DND-41 (cell line): ENCODE data around the gene BRSK2.

Experiments used
- CTCF ChIP-seq: IDR thresholded peaks from 2 replicates; pipeline ENCODE4 v1.5.1; 2012; ENCODE audit warnings: borderline replicate concordance, low read length, moderate library complexity, mild to moderate bottlenecking; ENCODE audit not compliant: poor library complexity, severe bottlenecking; ENCODE audit errors: extremely low read depth
- EZH2 ChIP-seq: IDR thresholded peaks from 3 replicates; pipeline ENCODE4 v1.6.1; 2012; ENCODE audit warnings: borderline replicate concordance, low read depth, mild to moderate bottlenecking, moderate library complexity, low read length, inconsistent platforms; ENCODE audit not compliant: severe bottlenecking

- TF ChIP-seq CTCF (no peak), EZH2 (no peak)
Observed at GRCh38 chr11:1455763-1456060, 66.0 kb downstream of the BRSK2 start.
